ENCODE results near the gene C15orf39.
"Not testable (repeated sequence)": the region's sequence is repeated elsewhere in the genome, so short reads cannot be mapped to it uniquely, and the experiment has no call there.

The C15orf39 gene

GRCh38 chr15:75258620-75259343 lies 57.1 kb downstream of the C15orf39 start:
- not testable (repeated sequence) for H3K36me3 ChIP-seq (replicated peaks; ENCODE audit: low read depth, low read length); H3K9ac ChIP-seq (ENCODE audit: low read length); H3K4me2 ChIP-seq (ENCODE audit: low read length); H2AFZ ChIP-seq (ENCODE audit: low read depth, low read length); H3K9me3 ChIP-seq (ENCODE audit: insufficient read depth, low read length); H3K4me1 ChIP-seq (ENCODE audit: low read length); H3K79me2 ChIP-seq (ENCODE audit: low read length); H3K4me3 ChIP-seq (ENCODE audit: low read length); H3K27ac ChIP-seq (ENCODE audit: low read length); H4K20me1 ChIP-seq (ENCODE audit: insufficient read depth, low read length); H3K27me3 ChIP-seq (ENCODE audit: low read depth, low read length)

GRCh38 chr15:75259873-75260272 lies 58.2 kb downstream of the C15orf39 start:
- H3K27me3 ChIP-seq (ENCODE audit: low read depth, low read length); H2AFZ ChIP-seq (ENCODE audit: low read depth, low read length); H3K79me2 ChIP-seq (ENCODE audit: low read length); H3K9ac ChIP-seq (ENCODE audit: low read length); H3K4me2 ChIP-seq (ENCODE audit: low read length); H3K4me1 ChIP-seq (ENCODE audit: low read length); H3K4me3 ChIP-seq (ENCODE audit: low read length); H3K36me3 ChIP-seq (replicated peaks; ENCODE audit: low read depth, low read length); H3K27ac ChIP-seq (ENCODE audit: low read length); H4K20me1 ChIP-seq (ENCODE audit: insufficient read depth, low read length); H3K9me3 ChIP-seq (ENCODE audit: insufficient read depth, low read length): not testable (repeated sequence)

Data from OCI-LY3 (cell line).